ENCODE data around the gene TSHZ3. TPM values are rescaled to one million over a fixed set of nuclear protein-coding genes. Genes with fewer than 3 reads are reported as not detected.

The TSHZ3 gene
- total and polyA plus RNA-seq, 2 of the 8 experiments (the other 6 are each of a cell fraction or from before 2014, with no cell fraction given): 3.1 to 12.3 TPM

DNA sequence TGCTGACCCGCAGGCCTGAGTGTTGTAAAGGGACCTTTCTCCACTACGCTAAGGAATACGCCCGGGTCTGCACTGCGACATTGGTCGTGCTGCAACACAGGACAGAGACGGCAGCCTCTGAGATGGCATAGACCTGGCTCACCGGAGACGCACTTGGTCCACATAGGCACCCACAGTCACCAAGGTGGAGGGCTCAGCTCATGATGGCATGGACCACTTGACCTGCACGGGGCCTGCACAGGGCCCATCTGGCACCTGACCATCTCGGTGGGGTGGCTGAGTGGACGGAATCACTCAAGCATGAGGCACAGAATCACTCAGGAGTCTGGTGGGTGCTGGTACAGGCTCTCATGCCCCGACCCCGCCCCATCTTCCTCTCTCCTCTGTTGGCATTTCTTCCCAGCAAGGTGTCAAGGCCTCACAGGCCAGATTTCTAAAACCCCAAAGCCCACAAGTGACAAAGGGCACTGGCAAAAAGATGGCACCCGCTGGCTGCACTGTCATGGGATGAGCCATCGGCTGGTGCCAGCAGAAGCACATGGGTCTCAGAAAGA, 45.9 kb downstream of the TSHZ3 start (continued):
- no peak for TF ChIP-seq MAFK (IDR thresholded peaks at IDR 0.05; ENCODE audit: low read depth, low read length)
- TF ChIP-seq CBX8 (IDR thresholded peaks at IDR 0.05; ENCODE audit: borderline replicate concordance, low read depth, low read length): no peak
